ENCODE measurements around the gene ZNF43.
A peak's percentile ranks its signal among the peaks of the same experiment; 100 is the strongest.
"Not testable (repeated sequence)": the region's sequence is repeated elsewhere in the genome, so short reads cannot be mapped to it uniquely, and the experiment has no call there.

Gene ZNF43

GRCh38 chr19:21835810-21836444 is at the start of gene ZNF43:
TSS of gene ZNF43 (minus strand) at chr19:21836182. CDS start at chr19:21836038, 144 bp downstream.
- no peaks in the 10 kb centered on the region for H3K27me3 ChIP-seq (ENCODE audit: low read depth, low read length)
- peaks cover 0 to 8% of the 10 kb centered on the region in 2 donors for H3K36me3 ChIP-seq (ENCODE audit: control insufficient read depth in 1 of 2, insufficient read depth in 2 of 2, low read length in 2 of 2)
- H3K9me3 ChIP-seq (ENCODE audit: control insufficient read depth in 1 of 2, low read length in 2 of 2) = peaks cover 0 to 5% of the 10 kb centered on the region in 2 donors
- peaks cover 0 to 3% of the 10 kb centered on the region in 2 donors for H3K4me1 ChIP-seq (ENCODE audit: control insufficient read depth in 1 of 2, insufficient read depth in 2 of 2, low read length in 2 of 2)
- H3K27ac ChIP-seq (ENCODE audit: low read length) = peak within 1 kb of the TSS; percentile 91
- peak within 1 kb of the TSS; percentile 66 to 88 for H3K4me3 ChIP-seq (ENCODE audit: low read depth in 1 of 2, low read length in 2 of 2)

- not testable (repeated sequence) for H3K36me3 ChIP-seq (ENCODE audit: control insufficient read depth in 1 of 2, insufficient read depth in 2 of 2, low read length in 2 of 2); H3K4me1 ChIP-seq (ENCODE audit: control insufficient read depth in 1 of 2, insufficient read depth in 2 of 2, low read length in 2 of 2); H3K4me3 ChIP-seq (ENCODE audit: low read depth in 1 of 2, low read length in 2 of 2)
Measured at GRCh38 chr19:21885516-21885915, 49.5 kb upstream of the ZNF43 start.

GRCh38 chr19:21884786-21885185 is 48.8 kb upstream of the ZNF43 start:
- not testable (repeated sequence) for H3K27me3 ChIP-seq (ENCODE audit: low read depth, low read length); H3K27ac ChIP-seq (ENCODE audit: low read length); H3K4me3 ChIP-seq (ENCODE audit: low read depth in 1 of 2, low read length in 2 of 2); H3K4me1 ChIP-seq (ENCODE audit: control insufficient read depth in 1 of 2, insufficient read depth in 2 of 2, low read length in 2 of 2); H3K36me3 ChIP-seq (ENCODE audit: control insufficient read depth in 1 of 2, insufficient read depth in 2 of 2, low read length in 2 of 2); H3K9me3 ChIP-seq (ENCODE audit: control insufficient read depth in 1 of 2, low read length in 2 of 2)

More at GRCh38 chr19:21885516-21885915, 49.5 kb upstream of the ZNF43 start:
- not testable (repeated sequence) for H3K27me3 ChIP-seq (ENCODE audit: low read depth, low read length); H3K9me3 ChIP-seq (ENCODE audit: control insufficient read depth in 1 of 2, low read length in 2 of 2); H3K27ac ChIP-seq (ENCODE audit: low read length)

- Histone ChIP-seq H3K27me3 (ENCODE audit: low read depth, low read length) (no peaks in the 10 kb centered on the region), H3K4me1 (ENCODE audit: control insufficient read depth in 1 of 2, insufficient read depth in 2 of 2, low read length in 2 of 2) (no peaks in the 10 kb centered on the region), H3K36me3 (ENCODE audit: control insufficient read depth in 1 of 2, insufficient read depth in 2 of 2, low read length in 2 of 2) (no peaks in the 10 kb centered on the region), H3K4me3 (ENCODE audit: low read depth in 1 of 2, low read length in 2 of 2) (no peak overlapping the region), H3K9me3 (ENCODE audit: control insufficient read depth in 1 of 2, low read length in 2 of 2) (no peaks in the 10 kb centered on the region), H3K27ac (ENCODE audit: low read length) (no peak overlapping the region)
Measured at GRCh38 chr19:21883516-21883915, 47.5 kb upstream of the ZNF43 start.

- not testable (repeated sequence) for H3K27me3 ChIP-seq (ENCODE audit: low read depth, low read length); H3K9me3 ChIP-seq (ENCODE audit: control insufficient read depth in 1 of 2, low read length in 2 of 2); H3K4me3 ChIP-seq (ENCODE audit: low read depth in 1 of 2, low read length in 2 of 2); H3K36me3 ChIP-seq (ENCODE audit: control insufficient read depth in 1 of 2, insufficient read depth in 2 of 2, low read length in 2 of 2); H3K4me1 ChIP-seq (ENCODE audit: control insufficient read depth in 1 of 2, insufficient read depth in 2 of 2, low read length in 2 of 2); H3K27ac ChIP-seq (ENCODE audit: low read length)
Measured at GRCh38 chr19:21880761-21881160, 44.8 kb upstream of the ZNF43 start.

- H3K9me3 ChIP-seq (ENCODE audit: control insufficient read depth in 1 of 2, low read length in 2 of 2) = no peaks in the 10 kb centered on the region
- H3K27ac ChIP-seq (ENCODE audit: low read length) = no peak overlapping the region
- H3K27me3 ChIP-seq (ENCODE audit: low read depth, low read length) = no peaks in the 10 kb centered on the region
- no peaks in the 10 kb centered on the region for H3K36me3 ChIP-seq (ENCODE audit: control insufficient read depth in 1 of 2, insufficient read depth in 2 of 2, low read length in 2 of 2)
- H3K4me3 ChIP-seq (ENCODE audit: low read depth in 1 of 2, low read length in 2 of 2) = no peak overlapping the region
- no peaks in the 10 kb centered on the region for H3K4me1 ChIP-seq (ENCODE audit: control insufficient read depth in 1 of 2, insufficient read depth in 2 of 2, low read length in 2 of 2)
Measured at GRCh38 chr19:21878646-21879045, 42.7 kb upstream of the ZNF43 start.

GRCh38 chr19:21877976-21878375 is 42.0 kb upstream of the ZNF43 start:
- Histone ChIP-seq H3K4me1 (ENCODE audit: control insufficient read depth in 1 of 2, insufficient read depth in 2 of 2, low read length in 2 of 2) (no peaks in the 10 kb centered on the region), H3K27me3 (ENCODE audit: low read depth, low read length) (no peaks in the 10 kb centered on the region), H3K4me3 (ENCODE audit: low read depth in 1 of 2, low read length in 2 of 2) (no peak overlapping the region), H3K36me3 (ENCODE audit: control insufficient read depth in 1 of 2, insufficient read depth in 2 of 2, low read length in 2 of 2) (no peaks in the 10 kb centered on the region), H3K9me3 (ENCODE audit: control insufficient read depth in 1 of 2, low read length in 2 of 2) (no peaks in the 10 kb centered on the region), H3K27ac (ENCODE audit: low read length) (no peak overlapping the region)

GRCh38 chr19:21876608-21877007 is 40.6 kb upstream of the ZNF43 start:
- H3K36me3 ChIP-seq (ENCODE audit: control insufficient read depth in 1 of 2, insufficient read depth in 2 of 2, low read length in 2 of 2); H3K4me1 ChIP-seq (ENCODE audit: control insufficient read depth in 1 of 2, insufficient read depth in 2 of 2, low read length in 2 of 2); H3K27me3 ChIP-seq (ENCODE audit: low read depth, low read length); H3K9me3 ChIP-seq (ENCODE audit: control insufficient read depth in 1 of 2, low read length in 2 of 2); H3K27ac ChIP-seq (ENCODE audit: low read length); H3K4me3 ChIP-seq (ENCODE audit: low read depth in 1 of 2, low read length in 2 of 2): not testable (repeated sequence)

GRCh38 chr19:21856773-21857514 is 21.0 kb upstream of the ZNF43 start:
- Histone ChIP-seq H3K36me3 (ENCODE audit: control insufficient read depth in 1 of 2, insufficient read depth in 2 of 2, low read length in 2 of 2) (no peaks in the 10 kb centered on the region), H3K4me3 (ENCODE audit: low read depth in 1 of 2, low read length in 2 of 2) (no peak overlapping the region), H3K27ac (ENCODE audit: low read length) (no peak overlapping the region), H3K27me3 (ENCODE audit: low read depth, low read length) (no peaks in the 10 kb centered on the region), H3K4me1 (ENCODE audit: control insufficient read depth in 1 of 2, insufficient read depth in 2 of 2, low read length in 2 of 2) (peaks cover 0 to 4% of the 10 kb centered on the region in 2 donors), H3K9me3 (ENCODE audit: control insufficient read depth in 1 of 2, low read length in 2 of 2) (no peaks in the 10 kb centered on the region)

GRCh38 chr19:21851596-21852345 is 15.8 kb upstream of the ZNF43 start:
- Histone ChIP-seq H3K36me3 (ENCODE audit: control insufficient read depth in 1 of 2, insufficient read depth in 2 of 2, low read length in 2 of 2) (peaks cover 0 to 3% of the 10 kb centered on the region in 2 donors), H3K27ac (ENCODE audit: low read length) (peak overlapping the region; percentile 1), H3K9me3 (ENCODE audit: control insufficient read depth in 1 of 2, low read length in 2 of 2) (no peaks in the 10 kb centered on the region), H3K27me3 (ENCODE audit: low read depth, low read length) (no peaks in the 10 kb centered on the region), H3K4me3 (ENCODE audit: low read depth in 1 of 2, low read length in 2 of 2) (peak overlapping the region; percentile 86 to 92), H3K4me1 (ENCODE audit: control insufficient read depth in 1 of 2, insufficient read depth in 2 of 2, low read length in 2 of 2) (peaks cover 0 to 14% of the 10 kb centered on the region in 2 donors)

GRCh38 chr19:21850656-21851255 is 14.8 kb upstream of the ZNF43 start:
- peaks cover 0 to 3% of the 10 kb centered on the region in 2 donors for H3K36me3 ChIP-seq (ENCODE audit: control insufficient read depth in 1 of 2, insufficient read depth in 2 of 2, low read length in 2 of 2)
- no peak overlapping the region for H3K27ac ChIP-seq (ENCODE audit: low read length)
- no peaks in the 10 kb centered on the region for H3K9me3 ChIP-seq (ENCODE audit: control insufficient read depth in 1 of 2, low read length in 2 of 2)
- H3K27me3 ChIP-seq (ENCODE audit: low read depth, low read length) = no peaks in the 10 kb centered on the region
- peaks cover 0 to 14% of the 10 kb centered on the region in 2 donors for H3K4me1 ChIP-seq (ENCODE audit: control insufficient read depth in 1 of 2, insufficient read depth in 2 of 2, low read length in 2 of 2)
- H3K4me3 ChIP-seq (ENCODE audit: low read depth in 1 of 2, low read length in 2 of 2) = peak overlapping the region in 1 of 2 donors; percentile 92

All from muscle layer of duodenum (tissue), 2 donors.